Activated T-helper 17 cell treated with anti-CD3 and anti-CD28 coated beads, Interleukin-2, amount 50 U/mL, for 72 hours (primary cell): ENCODE results near the gene C2orf81. TPM values are rescaled to one million over a fixed set of nuclear protein-coding genes. Genes with fewer than 3 reads are reported as not detected.
"Not testable (repeated sequence)": the region's sequence is repeated elsewhere in the genome, so short reads cannot be mapped to it uniquely, and the experiment has no call there.

Experiments
- ATAC-seq: fragments of 150-1000 bp; cut with Tn5 transposase; replicated peaks from 2 replicates; pipeline ENCODE4 v1.10.0; 2021; ENCODE audit warnings: mild to moderate bottlenecking, moderate library complexity
- H3K27ac Mint-ChIP-seq: one replicate; pipeline ENCODE4 v1.8.0; 2022; ENCODE audit warnings: mixed read lengths
- H3K27me3 Mint-ChIP-seq: one replicate; pipeline ENCODE4 v1.8.0; 2022; ENCODE audit warnings: mixed read lengths
- H3K36me3 Mint-ChIP-seq: one replicate; pipeline ENCODE4 v1.8.0; 2022; ENCODE audit warnings: low read depth, mild to moderate bottlenecking, mixed read lengths
- H3K4me1 Mint-ChIP-seq: one replicate; pipeline ENCODE4 v1.8.0; 2022; ENCODE audit warnings: mixed read lengths
- H3K4me3 Mint-ChIP-seq: one replicate; pipeline ENCODE4 v1.8.0; 2022; ENCODE audit warnings: mild to moderate bottlenecking, mixed read lengths
- H3K9me3 Mint-ChIP-seq: one replicate; pipeline ENCODE4 v1.8.0; 2022; ENCODE audit warnings: mixed read lengths
- total RNA-seq, 2 donors: library from RNA; stranded (reverse); gene quantifications; one replicate each; pipeline ENCODE4 v1.2.3, GENCODE V29; 2022

The C2orf81 gene
- total RNA-seq, 2 donors from 2014 or later, result 2.3 to 9.7 TPM

DNA sequence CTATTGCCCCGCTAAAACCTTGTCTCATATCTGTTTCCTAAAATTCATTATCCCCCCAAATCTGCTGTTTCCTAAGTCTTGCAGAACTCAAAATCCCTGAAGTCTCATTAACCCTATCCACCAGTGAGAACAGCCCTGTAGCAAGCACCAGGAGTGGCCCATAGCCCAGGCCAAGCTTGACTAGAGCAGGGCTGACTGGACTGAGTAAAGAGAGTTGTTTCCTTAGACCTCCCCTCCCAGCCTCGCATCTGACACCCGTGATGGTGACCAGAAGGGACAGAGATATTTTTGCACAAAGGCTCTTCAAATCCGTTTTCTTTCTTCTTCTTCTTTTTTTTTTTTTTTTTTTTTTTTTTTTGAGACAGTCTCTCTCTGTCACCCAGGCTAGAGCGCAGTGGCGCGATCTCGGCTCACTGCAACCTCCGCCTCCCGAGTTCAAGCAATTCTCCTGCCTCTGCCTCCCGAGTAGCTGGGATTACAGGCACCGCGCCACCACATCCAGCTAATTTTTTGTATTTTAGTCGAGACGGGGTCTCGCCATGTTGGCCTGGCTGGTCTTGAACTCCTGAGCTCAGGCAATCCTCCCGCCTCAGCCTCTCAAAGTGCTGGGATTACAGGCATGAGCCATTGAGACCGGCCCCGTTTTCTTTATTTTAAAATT lies 846 bp downstream of the C2orf81 start:
- H3K27ac Mint-ChIP-seq, result peak overlapping the region; percentile 98
- H3K4me1 Mint-ChIP-seq, result peaks cover 22% of the 10 kb centered on the region
- H3K9me3 Mint-ChIP-seq, ATAC-seq, H3K27me3 Mint-ChIP-seq: not testable (repeated sequence)
- H3K36me3 Mint-ChIP-seq, result peaks cover 41% of the 10 kb centered on the region
- H3K4me3 Mint-ChIP-seq, result peak overlapping the region; percentile 97

DNA sequence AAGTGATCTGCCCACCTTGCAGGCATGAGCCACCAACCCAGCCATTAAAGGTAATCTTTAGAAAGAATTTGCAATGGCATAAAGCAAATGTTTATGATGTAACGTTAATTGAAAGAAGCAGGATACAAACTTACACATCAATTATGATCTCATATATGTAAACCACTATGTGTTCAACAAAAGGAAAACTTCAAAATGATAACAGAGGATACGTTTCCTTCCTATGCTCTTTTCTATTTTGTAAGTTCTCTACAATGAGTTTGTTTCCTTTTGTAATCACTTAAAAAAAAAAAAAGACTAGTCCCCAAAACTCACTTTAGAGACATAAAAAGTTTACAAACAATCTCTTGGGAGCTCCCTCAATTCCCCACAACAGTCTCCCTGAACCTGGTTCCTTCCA lies 1.4 kb downstream of the C2orf81 start:
- H3K27me3 Mint-ChIP-seq, result no peaks in the 10 kb centered on the region
- peak overlapping the region; percentile 98 for H3K27ac Mint-ChIP-seq
- peak overlapping the region; percentile 97 for H3K4me3 Mint-ChIP-seq
- H3K9me3 Mint-ChIP-seq, result no peaks in the 10 kb centered on the region
- peaks cover 22% of the 10 kb centered on the region for H3K4me1 Mint-ChIP-seq
- ATAC-seq, result no peak
- H3K36me3 Mint-ChIP-seq, result peaks cover 35% of the 10 kb centered on the region

DNA sequence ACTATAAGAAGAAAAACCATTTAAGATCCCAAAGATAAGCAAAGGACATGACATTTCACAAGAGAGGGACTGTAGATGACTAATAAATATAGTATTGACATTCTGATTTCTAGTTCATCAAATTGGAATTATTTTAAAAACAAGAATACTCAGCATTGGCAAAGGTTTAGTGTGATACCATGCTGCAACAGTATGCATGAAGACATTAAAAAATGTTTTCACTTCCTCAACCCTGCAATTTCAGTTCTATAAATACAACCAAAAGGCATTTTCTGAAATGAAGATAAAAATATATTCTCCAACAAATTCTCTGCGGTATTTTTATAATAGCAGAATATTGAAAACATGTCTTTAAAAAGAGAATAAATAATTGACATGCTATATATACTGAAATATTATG lies 2.1 kb downstream of the C2orf81 start:
- Mint-ChIP-seq H3K4me3 (no peak overlapping the region), H3K27ac (no peak overlapping the region), H3K36me3 (peaks cover 28% of the 10 kb centered on the region), H3K4me1 (peaks cover 22% of the 10 kb centered on the region), H3K27me3 (no peaks in the 10 kb centered on the region), H3K9me3 (no peaks in the 10 kb centered on the region)
- no peak for ATAC-seq

DNA sequence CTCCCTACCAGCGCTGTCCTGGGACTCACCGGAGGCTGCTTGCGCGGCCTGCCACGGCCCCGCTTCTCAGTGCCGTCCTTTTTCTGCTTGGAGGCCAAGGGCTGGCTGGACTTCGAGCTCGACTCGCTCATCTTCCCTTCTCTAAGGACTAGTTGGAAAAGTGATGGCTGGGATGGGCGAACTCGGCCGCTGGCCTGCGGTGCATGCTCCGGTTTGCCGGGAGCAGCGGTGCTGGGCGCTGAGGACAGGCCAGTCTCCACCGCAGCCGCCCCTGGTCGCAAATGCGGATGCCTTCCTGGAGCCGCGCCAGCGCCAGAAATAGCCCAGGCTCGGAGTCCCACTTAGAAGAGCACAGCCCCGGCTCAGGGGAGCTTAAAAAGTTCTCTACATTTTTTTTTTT lies 3.1 kb downstream of the C2orf81 start:
- H3K9me3 Mint-ChIP-seq, result no peaks in the 10 kb centered on the region
- H3K27ac Mint-ChIP-seq, result no peak overlapping the region
- H3K27me3 Mint-ChIP-seq, result no peaks in the 10 kb centered on the region
- no peak for ATAC-seq
- H3K4me1 Mint-ChIP-seq, result peaks cover 22% of the 10 kb centered on the region
- no peak overlapping the region for H3K4me3 Mint-ChIP-seq
- H3K36me3 Mint-ChIP-seq, result peaks cover 18% of the 10 kb centered on the region

DNA sequence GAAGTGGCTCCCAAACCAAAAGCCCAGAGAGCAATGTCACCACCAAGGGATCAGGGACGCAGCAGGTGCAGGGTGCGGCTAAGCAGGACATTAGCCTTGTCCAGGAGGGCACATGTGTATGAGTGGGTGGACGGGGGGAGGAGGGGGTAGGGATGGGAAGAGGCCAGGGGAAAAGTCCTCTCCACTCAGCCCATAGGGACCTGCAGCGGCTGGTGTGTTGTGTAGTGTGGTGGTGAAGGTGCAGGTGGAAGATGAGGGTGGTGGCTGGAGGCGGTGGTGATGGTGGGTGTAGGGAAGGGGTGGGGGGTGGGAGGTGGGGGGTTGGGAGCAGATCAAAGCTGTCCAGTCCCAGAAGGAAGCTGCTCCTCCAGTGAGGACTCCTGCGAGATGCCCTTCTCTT lies 3.7 kb downstream of the C2orf81 start:
- H3K27ac Mint-ChIP-seq, result no peak overlapping the region
- no peak overlapping the region for H3K4me3 Mint-ChIP-seq
- peaks cover 18% of the 10 kb centered on the region for H3K4me1 Mint-ChIP-seq
- no peaks in the 10 kb centered on the region for H3K9me3 Mint-ChIP-seq
- no peaks in the 10 kb centered on the region for H3K27me3 Mint-ChIP-seq
- peaks cover 12% of the 10 kb centered on the region for H3K36me3 Mint-ChIP-seq
- ATAC-seq, result no peak

DNA sequence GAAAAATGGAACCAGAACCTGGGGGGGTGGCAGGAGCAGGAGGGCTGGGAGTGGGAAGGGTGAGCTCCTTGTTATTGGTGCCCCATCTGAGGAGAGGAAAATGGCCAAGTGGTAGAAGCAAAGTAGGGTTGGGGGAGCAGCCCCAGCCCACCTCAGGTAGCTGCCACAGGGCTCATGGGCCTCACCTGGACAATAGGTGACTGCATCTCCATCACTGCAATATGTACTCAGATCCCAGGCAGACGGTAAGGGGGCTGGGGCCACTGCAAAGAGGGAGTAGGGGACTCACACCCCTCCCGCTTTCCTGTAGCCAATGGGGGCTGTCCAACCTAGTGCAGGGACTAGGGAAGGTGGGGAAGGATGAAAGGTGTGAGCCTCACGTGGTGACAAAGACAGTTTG lies 4.2 kb downstream of the C2orf81 start:
- no peak overlapping the region for H3K27ac Mint-ChIP-seq
- no peaks in the 10 kb centered on the region for H3K9me3 Mint-ChIP-seq
- H3K4me1 Mint-ChIP-seq, result peaks cover 16% of the 10 kb centered on the region

DNA sequence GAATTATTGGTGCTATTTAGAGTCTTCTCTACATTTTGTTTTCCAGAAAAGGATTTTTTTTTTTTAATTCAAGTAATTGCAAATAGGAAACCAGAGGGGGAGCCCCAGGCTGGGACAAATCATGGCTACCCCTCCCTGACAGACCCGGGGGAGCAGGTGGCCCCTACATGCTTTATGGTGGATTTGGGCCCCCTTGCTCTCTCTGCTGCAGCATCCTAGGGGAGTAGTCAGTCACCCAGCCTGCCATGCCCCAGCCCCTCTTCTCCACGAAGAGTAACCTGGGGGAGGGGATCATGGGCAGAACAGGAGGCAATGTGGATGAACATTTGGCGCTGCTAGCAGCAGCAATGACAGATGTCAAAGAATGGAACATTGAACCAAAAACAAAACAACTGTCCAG lies 4.6 kb downstream of the C2orf81 start:
- H3K36me3 Mint-ChIP-seq, result peaks cover 3% of the 10 kb centered on the region
- H3K4me1 Mint-ChIP-seq, result peaks cover 16% of the 10 kb centered on the region
- H3K27me3 Mint-ChIP-seq, result no peaks in the 10 kb centered on the region
- H3K9me3 Mint-ChIP-seq, result no peaks in the 10 kb centered on the region
- no peak for ATAC-seq
- H3K27ac Mint-ChIP-seq, result no peak overlapping the region
- no peak overlapping the region for H3K4me3 Mint-ChIP-seq

More for the DNA sequence above, 4.2 kb downstream of the C2orf81 start:
- H3K36me3 Mint-ChIP-seq, result peaks cover 7% of the 10 kb centered on the region
- H3K27me3 Mint-ChIP-seq, result no peaks in the 10 kb centered on the region
- H3K4me3 Mint-ChIP-seq, result no peak overlapping the region
- no peak for ATAC-seq

DNA sequence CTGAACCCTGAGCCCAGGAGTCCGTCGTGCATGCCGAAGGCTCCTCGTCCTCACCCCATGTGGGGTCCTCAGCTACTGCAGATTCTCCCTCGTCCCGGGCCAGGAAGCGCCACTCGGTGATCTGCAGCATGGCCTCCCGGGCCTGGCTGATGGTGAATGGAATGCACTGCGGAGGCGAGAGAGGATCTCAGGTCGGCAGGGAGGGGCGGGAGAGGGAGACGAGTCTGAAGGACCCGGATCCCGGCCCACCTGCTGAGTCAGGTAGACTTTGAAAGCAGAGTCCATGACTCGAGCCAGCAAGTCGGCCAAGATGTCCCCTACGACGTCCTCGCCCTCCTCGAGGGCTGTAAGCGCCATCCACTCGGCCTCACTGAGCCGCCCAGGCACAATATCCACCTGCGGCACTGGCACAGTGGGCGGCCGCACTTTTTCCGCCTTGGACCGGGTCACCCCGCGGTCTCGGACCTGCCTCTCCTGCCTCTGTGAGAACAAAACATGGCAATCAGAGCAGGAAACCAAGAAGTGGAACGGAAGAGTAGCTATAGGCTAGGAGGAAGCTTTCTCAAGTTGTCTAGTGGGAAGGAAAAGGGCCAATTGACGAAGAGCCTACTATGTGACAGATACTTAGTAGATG lies 5.5 kb downstream of the C2orf81 start:
- Mint-ChIP-seq H3K27me3 (peaks cover 2% of the 10 kb centered on the region), H3K4me3 (peak overlapping the region; percentile 56), H3K27ac (no peak overlapping the region), H3K4me1 (peaks cover 11% of the 10 kb centered on the region), H3K36me3 (no peaks in the 10 kb centered on the region), H3K9me3 (no peaks in the 10 kb centered on the region)
- ATAC-seq, result peak; percentile 9

DNA sequence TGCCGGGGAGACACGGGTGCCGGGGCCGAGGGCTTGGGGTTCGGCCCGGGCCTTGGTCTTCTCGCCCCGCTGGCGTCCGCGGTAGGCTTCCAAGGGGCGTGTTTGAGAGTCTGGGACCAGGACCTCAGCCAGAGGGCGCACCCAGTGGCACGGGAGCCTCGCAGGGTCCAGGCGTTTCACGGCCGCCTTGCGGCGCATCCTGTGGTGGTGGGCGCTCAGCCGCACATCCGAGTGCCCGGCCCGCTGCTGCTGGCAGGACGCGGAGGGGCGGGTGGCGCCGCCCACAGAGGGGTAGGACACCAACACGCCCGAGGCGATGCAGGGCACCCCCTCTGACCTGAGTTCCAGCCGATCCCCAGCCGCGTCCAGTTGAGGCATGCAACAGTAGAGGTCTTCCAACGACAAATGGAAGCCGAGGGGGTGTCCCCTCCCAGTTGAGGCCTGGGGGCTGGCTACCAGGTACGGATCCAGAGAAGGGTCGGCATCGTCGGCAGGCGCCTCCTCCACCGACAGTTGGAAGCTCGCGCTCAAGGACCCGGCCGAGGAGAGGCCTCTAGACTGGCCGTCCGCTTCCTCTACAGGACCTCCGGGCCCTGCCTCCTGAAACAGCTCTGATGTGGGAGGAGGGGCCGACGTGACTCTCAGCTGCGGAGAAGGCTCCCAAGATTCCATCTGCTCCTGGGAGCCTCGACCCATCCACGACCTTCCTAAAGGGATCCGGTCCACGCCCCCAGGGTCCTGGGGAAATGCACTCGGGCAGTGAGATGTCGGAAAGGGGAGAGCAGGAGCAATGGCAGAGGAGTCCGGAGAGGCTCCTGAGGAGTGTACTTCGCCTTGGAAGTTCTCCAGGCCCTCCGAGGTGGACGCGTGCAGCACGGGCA lies 6.3 kb downstream of the C2orf81 start:
- Mint-ChIP-seq H3K36me3 (no peaks in the 10 kb centered on the region), H3K4me1 (peaks cover 5% of the 10 kb centered on the region), H3K4me3 (peak overlapping the region; percentile 56), H3K27me3 (peaks cover 3% of the 10 kb centered on the region), H3K27ac (no peak overlapping the region), H3K9me3 (no peaks in the 10 kb centered on the region)
- peak; percentile 60 for ATAC-seq

DNA sequence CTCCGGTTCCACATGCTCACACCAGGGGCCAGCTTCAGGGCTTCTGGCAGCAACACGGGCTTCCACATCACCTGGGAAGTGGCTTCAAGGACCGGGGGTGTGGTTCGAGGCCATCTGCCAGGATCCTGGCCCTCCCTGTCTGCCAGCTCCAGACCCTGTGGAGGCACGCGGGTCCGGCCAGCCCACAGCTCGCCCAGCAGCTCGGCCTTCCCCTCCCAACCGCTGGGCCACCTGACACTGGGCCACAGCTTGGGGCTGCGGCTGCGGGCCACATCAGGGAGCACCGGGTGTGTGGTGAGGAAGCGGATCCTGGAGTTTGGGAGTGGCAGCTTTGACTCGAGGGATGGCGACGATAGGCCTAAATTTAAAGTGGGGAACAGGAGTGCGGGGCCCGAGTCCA lies 7.0 kb downstream of the C2orf81 start:
- Mint-ChIP-seq H3K4me3 (no peak overlapping the region), H3K27me3 (peaks cover 5% of the 10 kb centered on the region), H3K27ac (no peak overlapping the region), H3K36me3 (no peaks in the 10 kb centered on the region), H3K4me1 (peaks cover 4% of the 10 kb centered on the region), H3K9me3 (no peaks in the 10 kb centered on the region)
- no peak for ATAC-seq

DNA sequence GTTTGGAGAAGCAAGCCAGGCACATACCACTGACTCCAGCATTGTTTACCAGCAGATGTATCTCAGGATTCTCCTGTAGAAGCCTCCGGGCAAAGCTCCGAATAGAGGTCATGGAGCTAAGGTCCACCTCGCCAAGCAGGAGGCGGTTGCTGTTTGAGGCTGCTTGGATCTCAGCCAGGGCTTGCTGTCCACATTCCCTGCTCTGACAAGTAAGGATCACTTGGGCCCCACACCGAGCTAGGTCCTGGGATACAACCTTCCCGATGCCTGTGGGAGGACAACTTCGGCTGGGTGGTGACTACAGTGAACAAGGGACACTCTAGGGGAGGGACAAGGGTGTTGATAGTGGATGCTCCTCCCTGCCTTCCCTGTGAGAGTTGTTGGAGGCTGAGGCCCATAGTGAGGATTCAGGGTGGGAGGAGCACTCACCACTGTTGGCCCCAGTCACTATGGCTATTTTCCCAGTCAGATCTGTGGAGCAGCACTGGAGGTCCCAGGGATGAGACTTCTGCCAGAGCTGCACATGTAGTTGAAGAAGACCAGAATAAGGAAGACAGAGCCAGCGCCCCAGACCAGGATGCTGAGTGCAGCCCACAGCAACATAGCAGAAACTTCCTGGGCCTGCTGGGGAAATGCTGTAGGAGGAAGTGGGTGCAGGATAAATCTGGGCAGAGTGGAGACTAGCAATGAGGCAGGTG lies 8.3 kb downstream of the C2orf81 start:
- Mint-ChIP-seq H3K9me3 (no peaks in the 10 kb centered on the region), H3K27me3 (peaks cover 14% of the 10 kb centered on the region), H3K27ac (peak overlapping the region; percentile 2), H3K36me3 (no peaks in the 10 kb centered on the region), H3K4me1 (peaks cover 4% of the 10 kb centered on the region), H3K4me3 (no peak overlapping the region)
- no peak for ATAC-seq

DNA sequence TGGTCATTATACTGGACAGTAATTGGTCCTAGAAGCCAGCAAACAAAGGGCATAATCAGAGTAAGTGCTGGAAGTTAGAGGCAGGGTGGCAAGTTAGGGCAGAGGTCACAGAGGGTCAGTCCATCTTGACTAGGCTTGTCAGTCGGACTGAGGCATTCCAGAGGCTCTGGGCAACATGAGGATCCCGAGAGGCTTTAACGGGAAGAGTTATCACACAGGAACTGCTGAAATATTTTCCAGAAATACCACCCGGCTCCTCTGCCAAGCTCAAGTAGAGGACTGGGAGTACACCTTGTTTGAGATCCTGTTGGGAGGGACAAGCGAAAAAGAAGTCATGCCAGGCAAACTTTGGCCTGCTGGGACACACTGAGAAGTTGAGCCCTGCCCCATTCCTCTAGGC lies 13.7 kb downstream of the C2orf81 start:
- Mint-ChIP-seq H3K4me1 (no peaks in the 10 kb centered on the region), H3K27me3 (peaks cover 17% of the 10 kb centered on the region), H3K4me3 (no peak overlapping the region), H3K36me3 (no peaks in the 10 kb centered on the region), H3K27ac (no peak overlapping the region), H3K9me3 (no peaks in the 10 kb centered on the region)
- no peak for ATAC-seq

DNA sequence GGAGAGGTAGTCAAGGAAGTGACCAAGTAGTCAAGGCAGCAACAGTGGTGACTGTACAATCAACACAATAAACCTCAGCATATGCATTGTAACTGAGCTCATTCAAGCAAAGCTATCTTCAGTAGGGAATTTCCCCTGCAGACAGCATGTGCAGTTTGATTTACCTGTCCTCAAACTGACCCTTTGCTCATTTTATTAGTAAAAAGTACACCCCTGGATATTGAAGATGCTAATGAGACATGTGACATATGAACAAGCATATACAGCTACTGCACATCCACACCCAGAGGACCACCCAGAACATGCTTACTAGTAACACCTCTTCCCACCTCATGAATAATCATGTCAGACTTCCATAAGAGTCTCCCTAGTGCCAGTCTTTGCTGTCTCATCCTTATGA lies 15.4 kb downstream of the C2orf81 start:
- H3K4me3 Mint-ChIP-seq, result no peak overlapping the region
- peaks cover 17% of the 10 kb centered on the region for H3K27me3 Mint-ChIP-seq
- H3K36me3 Mint-ChIP-seq, result no peaks in the 10 kb centered on the region
- no peak overlapping the region for H3K27ac Mint-ChIP-seq
- H3K9me3 Mint-ChIP-seq, result no peaks in the 10 kb centered on the region
- H3K4me1 Mint-ChIP-seq, result no peaks in the 10 kb centered on the region
- ATAC-seq, result peak; percentile 57

DNA sequence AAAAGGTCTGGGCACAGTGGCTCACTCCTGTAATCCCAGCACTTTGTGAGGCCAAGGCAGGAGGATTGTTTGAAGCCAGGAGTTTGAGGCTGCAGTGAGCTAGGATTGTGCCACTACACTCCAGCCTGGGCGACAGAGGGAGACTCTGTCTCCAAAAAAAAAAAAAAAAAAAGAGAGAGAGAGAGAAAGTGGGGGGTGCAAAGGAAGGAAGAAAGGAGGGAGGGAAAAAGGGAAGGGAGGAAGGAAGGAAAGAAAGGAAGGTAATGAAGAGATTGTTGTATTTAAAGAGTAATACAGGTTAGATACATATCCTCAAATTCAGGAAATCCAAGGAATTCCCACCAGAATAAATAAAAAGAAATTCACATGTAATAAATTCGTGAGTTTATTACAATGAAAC lies 19.5 kb downstream of the C2orf81 start:
- no peaks in the 10 kb centered on the region for H3K4me1 Mint-ChIP-seq
- ATAC-seq, result no peak
- H3K27me3 Mint-ChIP-seq, result peaks cover 3% of the 10 kb centered on the region
- H3K4me3 Mint-ChIP-seq, result no peak overlapping the region
- H3K9me3 Mint-ChIP-seq, result no peaks in the 10 kb centered on the region
- no peak overlapping the region for H3K27ac Mint-ChIP-seq
- H3K36me3 Mint-ChIP-seq, result no peaks in the 10 kb centered on the region
